ENCODE data around the gene HIGD1A.
A peak's percentile ranks its signal among the peaks of the same experiment; 100 is the strongest.

HIGD1A gene

GRCh38 chr3:42795621-42796181 is 8.6 kb downstream of the HIGD1A start:
- no peak for DNase-seq

GRCh38 chr3:42790714-42791229 is 13.5 kb downstream of the HIGD1A start:
- DNase-seq, result no peak

- DNase-seq, result no peak
These were observed 17.7 kb downstream of the HIGD1A start for GRCh38 chr3:42786631-42787030.

GRCh38 chr3:42786212-42786611 is 18.1 kb downstream of the HIGD1A start:
- no peak for DNase-seq

GRCh38 chr3:42780892-42781700 is 23.2 kb downstream of the HIGD1A start:
- DNase-seq, result peak; percentile 3

GRCh38 chr3:42780398-42780797 is 23.9 kb downstream of the HIGD1A start:
- DNase-seq, result no peak

- DNase-seq, result no peak
These were observed 25.6 kb downstream of the HIGD1A start for GRCh38 chr3:42778644-42779043.

GRCh38 chr3:42773409-42773751 is 30.9 kb downstream of the HIGD1A start:
- DNase-seq, result no peak

- DNase-seq, result peak; percentile 42
These were observed 31.5 kb downstream of the HIGD1A start, which contains the start of gene CCDC13 for GRCh38 chr3:42772670-42773408. CCDC13 (minus strand) TSS chr3:42773253; CDS start chr3:42758345, 14,908 bp downstream.

GRCh38 chr3:42771271-42771670 is 33.0 kb downstream of the HIGD1A start:
- DNase-seq, result no peak

GRCh38 chr3:42769477-42770131 is 34.7 kb downstream of the HIGD1A start:
- no peak for DNase-seq

GRCh38 chr3:42764561-42765295 is 39.6 kb downstream of the HIGD1A start:
- no peak for DNase-seq

- DNase-seq, result no peak
These were observed 40.2 kb downstream of the HIGD1A start for GRCh38 chr3:42764115-42764514.

- DNase-seq, result no peak
These were observed 41.3 kb downstream of the HIGD1A start for GRCh38 chr3:42763021-42763420.

GRCh38 chr3:42762046-42762724 is 42.1 kb downstream of the HIGD1A start:
- no peak for DNase-seq

GRCh38 chr3:42758126-42758525 is 46.2 kb downstream of the HIGD1A start:
- DNase-seq, result no peak

GRCh38 chr3:42756681-42757213 is 47.5 kb downstream of the HIGD1A start:
- no peak for DNase-seq

GRCh38 chr3:42755681-42756578 is 48.4 kb downstream of the HIGD1A start:
- DNase-seq, result no peak

- no peak for DNase-seq
These were observed 50.5 kb downstream of the HIGD1A start for GRCh38 chr3:42753757-42754156.

GRCh38 chr3:42752961-42753360 is 51.3 kb downstream of the HIGD1A start:
- no peak for DNase-seq
